HUES64 (cell line): ENCODE measurements around the gene HOXB4.

ENCODE experiments used
- H3K27ac ChIP-seq: 2 replicates; pipeline ENCODE4 v1.7.0; 2013; ENCODE audit warnings: low read depth, low read length, inconsistent platforms
- H3K27me3 ChIP-seq: 2 replicates; pipeline ENCODE4 v1.6.1; 2013; ENCODE audit warnings: mild to moderate bottlenecking, low read length; ENCODE audit not compliant: insufficient read depth
- H3K36me3 ChIP-seq: 2 replicates; pipeline ENCODE4 v1.6.1; 2013; ENCODE audit warnings: mild to moderate bottlenecking, low read length; ENCODE audit not compliant: insufficient read depth
- H3K4me1 ChIP-seq: 2 replicates; pipeline ENCODE4 v1.6.1; 2013; ENCODE audit warnings: mild to moderate bottlenecking, low read length, moderate library complexity; ENCODE audit not compliant: insufficient read depth
- H3K4me3 ChIP-seq: 2 replicates; pipeline ENCODE4 v1.5.1; 2013; ENCODE audit warnings: mild to moderate bottlenecking, low read length, moderate library complexity
- H3K9ac ChIP-seq: 2 replicates; pipeline ENCODE4 v1.6.1; 2013; ENCODE audit warnings: mild to moderate bottlenecking, low read depth, low read length
- H3K9me3 ChIP-seq: 2 replicates; pipeline ENCODE4 v1.6.1; 2013; ENCODE audit warnings: low read depth, low read length; ENCODE audit not compliant: insufficient read depth
- WGBS: fragments of 150-250, 120-280 bp; methylation state at CpG from one replicate; pipeline ENCODE4 v1.1.7; 2013; ENCODE audit warnings: missing lambda C conversion rate; 5-methylcytosine and 5-hydroxymethylcytosine counted together

The HOXB4 gene

GRCh38 chr17:48575066-48575582 is 3.0 kb downstream of the HOXB4 start:
- Histone ChIP-seq H3K27ac (no peak overlapping the region), H3K9ac (no peak overlapping the region), H3K4me3 (no peak overlapping the region), H3K9me3 (no peaks in the 10 kb centered on the region), H3K4me1 (peaks cover 15% of the 10 kb centered on the region; the same call in 1 of the 2 replicates), H3K36me3 (no peaks in the 10 kb centered on the region), H3K27me3 (peaks cover 100% of the 10 kb centered on the region)
- 21% methylated on average over 6 of the region's 7 CpGs for WGBS

- 16% methylated on average over 8 of the region's 8 CpGs for WGBS
- Histone ChIP-seq H3K9me3 (no peaks in the 10 kb centered on the region), H3K27me3 (peaks cover 100% of the 10 kb centered on the region), H3K4me1 (peaks cover 20% of the 10 kb centered on the region; the same call in 1 of the 2 replicates), H3K36me3 (no peaks in the 10 kb centered on the region), H3K9ac (no peak overlapping the region), H3K4me3 (no peak overlapping the region), H3K27ac (no peak overlapping the region)
These were observed 3.6 kb downstream of the HOXB4 start for GRCh38 chr17:48574505-48575065.

GRCh38 chr17:48571826-48572417 is 6.2 kb downstream of the HOXB4 start:
- no peak overlapping the region for H3K9ac ChIP-seq
- no peaks in the 10 kb centered on the region for H3K9me3 ChIP-seq
- peaks cover 100% of the 10 kb centered on the region for H3K27me3 ChIP-seq
- no peak overlapping the region for H3K27ac ChIP-seq
- WGBS: 9% methylated on average over 1 of the region's 1 CpG
- H3K4me1 ChIP-seq: peaks cover 26% of the 10 kb centered on the region
- no peaks in the 10 kb centered on the region for H3K36me3 ChIP-seq
- no peak overlapping the region for H3K4me3 ChIP-seq

DNA sequence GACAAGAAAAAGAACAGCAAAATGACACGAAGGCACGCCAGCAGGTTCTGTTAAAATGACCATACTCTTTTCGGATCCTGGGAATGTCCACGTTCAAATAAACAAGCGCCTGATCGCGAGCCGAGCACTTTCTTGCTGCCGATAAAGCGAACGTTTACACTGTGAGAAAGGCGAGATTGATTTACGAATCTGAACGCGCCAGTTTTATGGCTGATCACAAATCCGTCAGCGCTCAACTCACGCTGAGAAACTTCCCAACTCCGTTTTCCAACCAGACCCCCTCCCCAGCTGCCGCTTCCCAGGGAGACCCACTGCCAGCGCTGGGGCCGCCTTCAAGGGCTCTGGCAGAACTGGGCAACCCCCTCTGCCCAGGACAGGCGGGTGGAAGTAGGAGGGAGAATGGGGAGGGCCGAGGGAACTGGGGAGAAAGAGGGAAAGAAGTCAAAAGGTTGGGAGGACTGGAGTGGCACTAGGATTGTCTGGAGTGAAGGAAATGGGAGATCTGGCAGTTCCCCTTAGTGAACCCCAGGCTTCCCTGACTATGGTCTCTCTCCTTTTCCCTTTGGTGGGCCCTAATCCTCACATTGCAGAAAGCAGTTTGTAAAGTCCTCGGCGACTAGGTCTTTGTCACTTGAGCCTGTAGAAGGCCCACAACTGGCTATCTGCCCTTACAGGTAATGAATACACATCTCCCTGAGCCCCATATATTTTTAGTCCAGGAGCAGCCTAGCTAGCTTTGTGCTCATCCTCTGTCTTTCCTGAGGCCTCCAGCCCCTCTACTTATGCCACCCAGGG is 6.9 kb downstream of the HOXB4 start:
- Histone ChIP-seq H3K27me3 (peaks cover 100% of the 10 kb centered on the region), H3K4me1 (peaks cover 26% of the 10 kb centered on the region), H3K27ac (no peak overlapping the region), H3K36me3 (no peaks in the 10 kb centered on the region), H3K9ac (no peak overlapping the region), H3K4me3 (no peak overlapping the region), H3K9me3 (no peaks in the 10 kb centered on the region)
- whole genome bisulfite sequencing: 2% methylated on average over 26 of the region's 26 CpGs

- no peaks in the 10 kb centered on the region for H3K36me3 ChIP-seq
- peaks cover 100% of the 10 kb centered on the region for H3K27me3 ChIP-seq
These were observed 7.7 kb downstream of the HOXB4 start for GRCh38 chr17:48570325-48571023.

GRCh38 chr17:48569674-48570324 is 8.4 kb downstream of the HOXB4 start:
- H3K4me1 ChIP-seq: peaks cover 27% of the 10 kb centered on the region

More at GRCh38 chr17:48570325-48571023, 7.7 kb downstream of the HOXB4 start:
- H3K4me3 ChIP-seq: no peak overlapping the region
- WGBS: 3% methylated on average over 19 of the region's 19 CpGs
- H3K9me3 ChIP-seq: no peaks in the 10 kb centered on the region
- H3K4me1 ChIP-seq: peaks cover 26% of the 10 kb centered on the region
- H3K9ac ChIP-seq: no peak overlapping the region
- no peak overlapping the region for H3K27ac ChIP-seq

GRCh38 chr17:48569240-48569582 is 8.9 kb downstream of the HOXB4 start:
- Histone ChIP-seq H3K4me3 (no peak overlapping the region), H3K9me3 (no peaks in the 10 kb centered on the region), H3K9ac (no peak overlapping the region), H3K36me3 (no peaks in the 10 kb centered on the region), H3K27ac (no peak overlapping the region), H3K4me1 (peaks cover 31% of the 10 kb centered on the region), H3K27me3 (peaks cover 100% of the 10 kb centered on the region)
- 4% methylated on average over 1 of the region's 3 CpGs for WGBS

More at GRCh38 chr17:48569674-48570324, 8.4 kb downstream of the HOXB4 start:
- Histone ChIP-seq H3K27me3 (peaks cover 100% of the 10 kb centered on the region), H3K27ac (no peak overlapping the region), H3K9me3 (no peaks in the 10 kb centered on the region), H3K4me3 (no peak overlapping the region), H3K36me3 (no peaks in the 10 kb centered on the region), H3K9ac (no peak overlapping the region)
- WGBS: 2% methylated on average over 6 of the region's 6 CpGs

DNA sequence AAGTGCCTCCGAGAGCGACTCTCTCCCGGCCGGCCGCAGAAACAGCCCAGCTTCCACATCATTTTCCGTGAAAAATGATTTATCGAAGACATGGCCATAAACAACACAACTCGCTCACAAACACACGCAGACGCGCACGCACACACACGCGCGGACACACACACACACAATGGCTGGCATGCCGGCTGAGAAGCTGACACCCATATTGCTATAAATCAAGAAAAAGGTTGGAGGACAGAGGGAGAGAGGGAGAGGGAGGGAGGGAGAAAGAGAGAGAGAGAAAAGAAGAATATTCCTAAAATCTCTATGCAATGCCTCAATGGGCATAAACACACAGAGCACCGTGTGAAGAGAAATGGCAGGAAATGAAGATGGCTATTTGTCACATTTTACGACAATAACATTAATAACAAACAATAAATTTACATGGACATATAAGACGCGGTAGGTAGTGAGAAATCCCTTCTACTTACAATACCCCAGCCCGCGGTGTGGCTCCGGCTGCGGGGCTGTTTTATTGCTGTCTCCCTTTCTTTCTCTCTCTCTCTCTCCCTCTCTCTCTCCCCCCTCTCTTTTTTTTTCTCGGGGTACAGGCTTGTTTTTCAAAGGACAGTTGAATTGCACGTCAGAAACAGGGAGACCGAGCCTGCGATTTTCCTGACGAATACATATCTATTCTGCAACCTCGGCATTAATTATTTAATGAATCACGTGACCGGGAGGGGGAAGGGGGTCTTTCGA is 9.5 kb downstream of the HOXB4 start:
- Histone ChIP-seq H3K9me3 (no peaks in the 10 kb centered on the region), H3K4me1 (peaks cover 31% of the 10 kb centered on the region), H3K9ac (no peak overlapping the region), H3K27ac (no peak overlapping the region), H3K4me3 (no peak overlapping the region), H3K27me3 (peaks cover 100% of the 10 kb centered on the region), H3K36me3 (no peaks in the 10 kb centered on the region)
- WGBS: 3% methylated on average over 30 of the region's 33 CpGs

DNA sequence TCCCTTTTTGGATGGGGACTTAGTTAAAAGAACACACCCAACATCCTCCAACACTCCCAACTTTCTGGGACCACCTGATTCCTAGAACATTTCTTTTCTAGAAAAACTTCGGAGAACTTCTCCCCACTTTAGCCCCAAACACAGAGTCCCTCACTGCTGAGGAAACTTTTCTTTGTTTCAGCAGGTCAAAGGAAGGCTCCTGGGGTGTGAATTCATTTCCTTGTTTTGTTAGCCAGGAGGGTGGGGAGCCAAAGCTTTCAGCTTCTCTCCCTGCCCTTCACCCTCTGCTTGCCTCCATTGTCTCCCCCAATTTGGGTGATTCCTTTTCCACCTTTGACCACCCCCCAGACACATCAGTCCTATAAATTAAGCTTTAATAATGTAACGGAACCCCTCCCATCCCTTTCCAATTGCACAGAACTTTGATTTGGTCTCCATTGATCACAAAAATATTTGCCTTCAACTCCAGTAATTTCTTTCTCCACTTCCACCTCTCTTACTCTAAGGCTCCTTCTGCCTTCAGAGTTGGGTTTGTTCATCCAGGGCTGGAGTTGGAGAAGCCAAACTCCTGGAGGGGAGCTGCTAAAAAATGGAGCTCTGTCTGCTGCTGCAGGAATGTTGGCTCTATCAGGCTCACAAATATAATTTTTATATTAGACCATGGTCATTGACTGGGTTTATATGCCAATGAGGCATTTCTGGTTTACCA is 10.3 kb downstream of the HOXB4 start:
- H3K9me3 ChIP-seq: no peaks in the 10 kb centered on the region
- H3K27ac ChIP-seq: no peak overlapping the region
- H3K4me1 ChIP-seq: peaks cover 31% of the 10 kb centered on the region
- WGBS: 8% methylated on average over 2 of the region's 2 CpGs
- peaks cover 100% of the 10 kb centered on the region for H3K27me3 ChIP-seq
- H3K36me3 ChIP-seq: no peaks in the 10 kb centered on the region
- no peak overlapping the region for H3K4me3 ChIP-seq
- no peak overlapping the region for H3K9ac ChIP-seq

- H3K4me3 ChIP-seq: no peak overlapping the region
- no peaks in the 10 kb centered on the region for H3K36me3 ChIP-seq
- 15% methylated on average over 6 of the region's 6 CpGs for WGBS
- no peak overlapping the region for H3K9ac ChIP-seq
- H3K27ac ChIP-seq: no peak overlapping the region
- H3K9me3 ChIP-seq: no peaks in the 10 kb centered on the region
- H3K27me3 ChIP-seq: peaks cover 100% of the 10 kb centered on the region
- peaks cover 31% of the 10 kb centered on the region for H3K4me1 ChIP-seq
These were observed 10.9 kb downstream of the HOXB4 start for GRCh38 chr17:48567209-48567608.
